Activated naive CD8-positive, alpha-beta T cell treated with anti-CD3 and anti-CD28 coated beads, Interleukin-2, amount 10 ng/mL, durations not matched to agents 7 days and 5 days (primary cell): ENCODE data around the gene FAM110A. TPM values are rescaled to one million over a fixed set of nuclear protein-coding genes. Genes with fewer than 3 reads are reported as not detected.
"Not testable (repeated sequence)": the region's sequence is repeated elsewhere in the genome, so short reads cannot be mapped to it uniquely, and the experiment has no call there.

Experiments used
- ATAC-seq: fragments of 150-1000 bp; cut with Tn5 transposase; one replicate; pipeline ENCODE4 v1.10.0; 2021; ENCODE audit warnings: low read depth, moderate library complexity
- POLR2A ChIA-PET: fragments of 350-600 bp; sonication (Branson Sonifier 250); formaldehyde crosslinking; loops from one replicate; lab custom pipeline; 2021; ENCODE audit warnings: antibody characterized with exemption; lab: Charles Lee
- DNase-seq: peaks from one replicate; pipeline ENCODE4 v3.0.0; 2021
- H3K27ac Mint-ChIP-seq: one replicate; pipeline ENCODE4 v1.8.0; 2022; ENCODE audit warnings: mild to moderate bottlenecking, mixed read lengths
- H3K27me3 Mint-ChIP-seq: one replicate; pipeline ENCODE4 v1.8.0; 2022; ENCODE audit warnings: mild to moderate bottlenecking, moderate library complexity, mixed read lengths
- H3K36me3 Mint-ChIP-seq: one replicate; pipeline ENCODE4 v1.8.0; 2021; ENCODE audit warnings: mild to moderate bottlenecking, mixed read lengths
- H3K4me1 Mint-ChIP-seq: one replicate; pipeline ENCODE4 v1.8.0; 2021; ENCODE audit warnings: mixed read lengths
- H3K4me3 Mint-ChIP-seq: one replicate; pipeline ENCODE4 v1.8.0; 2022; ENCODE audit warnings: mild to moderate bottlenecking, moderate library complexity, mixed read lengths
- H3K9me3 Mint-ChIP-seq: one replicate; pipeline ENCODE4 v1.8.0; 2021; ENCODE audit warnings: mixed read lengths
- total RNA-seq, 2 experiments: library from RNA; stranded (reverse); gene quantifications; one replicate each; pipeline ENCODE4 v1.2.3, GENCODE V29; 2021

The FAM110A gene
- total RNA-seq, 2 experiments from 2014 or later: 44.5 to 50.6 TPM

DNA sequence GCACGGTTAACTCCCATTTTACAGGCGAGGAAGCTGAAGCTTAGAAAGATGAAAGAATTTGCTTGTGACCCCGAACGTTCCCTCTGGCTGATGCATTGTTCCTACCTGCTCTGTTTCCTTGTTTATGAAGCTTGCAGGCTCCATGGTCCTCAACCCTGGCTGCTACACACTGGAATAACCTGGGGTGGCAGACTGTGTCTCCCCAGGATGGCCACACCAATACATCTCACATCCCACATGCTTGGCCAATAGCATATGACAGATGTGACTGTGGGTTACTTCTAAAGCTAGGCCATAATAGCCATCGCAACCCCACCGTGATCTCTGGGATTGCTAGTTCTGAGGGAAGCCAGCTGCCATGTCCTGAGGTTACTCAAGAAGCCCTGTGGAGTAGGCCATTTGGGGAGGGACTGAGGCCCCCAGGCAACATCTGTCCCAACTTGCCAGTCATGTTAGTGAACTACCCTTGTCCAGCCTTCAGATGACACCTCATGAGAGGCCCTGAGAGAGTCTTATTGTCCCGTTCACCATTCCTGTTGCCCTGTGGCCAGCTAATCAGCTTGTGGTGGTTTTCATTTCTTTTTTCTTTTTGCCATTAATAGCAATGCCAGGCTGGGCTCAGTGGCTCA, 6.7 kb upstream of the FAM110A start:
- H3K36me3 Mint-ChIP-seq: peaks cover 2% of the 10 kb centered on the region
- H3K27ac Mint-ChIP-seq: no peak overlapping the region
- POLR2A ChIA-PET: interaction anchor here (0.7 to 1.4 kb wide), 2 partner anchors 14 to 27 kb away, joined by 3 read pairs; no protein-coding TSS in a partner anchor
- no peak for DNase-seq
- no peak for ATAC-seq
- no peak overlapping the region for H3K4me3 Mint-ChIP-seq
- peaks cover 8% of the 10 kb centered on the region for H3K4me1 Mint-ChIP-seq
- H3K27me3 Mint-ChIP-seq: no peaks in the 10 kb centered on the region
- H3K9me3 Mint-ChIP-seq: no peaks in the 10 kb centered on the region

DNA sequence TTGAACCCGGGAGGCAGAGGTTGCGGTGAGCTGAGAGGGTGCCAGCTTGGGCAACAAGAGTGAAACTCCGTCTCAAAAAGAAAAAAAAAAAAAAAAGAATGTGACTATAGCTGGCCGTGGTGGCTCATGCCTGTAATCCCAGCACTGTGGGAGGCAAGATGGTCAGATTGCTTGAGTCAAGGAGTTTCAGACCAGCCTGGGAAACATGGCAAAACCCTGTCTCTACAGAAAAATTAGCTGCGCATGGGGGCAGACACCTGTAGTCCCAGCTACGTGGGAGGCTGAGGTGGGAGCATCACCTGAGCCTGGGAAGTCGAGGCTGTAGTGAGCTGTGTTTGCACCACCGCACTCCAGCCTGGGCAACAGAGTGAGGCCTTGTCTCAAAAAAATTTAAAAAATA, 5.5 kb upstream of the FAM110A start:
- H3K27ac Mint-ChIP-seq, DNase-seq, H3K4me3 Mint-ChIP-seq, H3K27me3 Mint-ChIP-seq, ATAC-seq, H3K4me1 Mint-ChIP-seq, H3K36me3 Mint-ChIP-seq, H3K9me3 Mint-ChIP-seq: not testable (repeated sequence)
- POLR2A ChIA-PET: interaction anchor here (0.6 to 1.4 kb wide), 2 partner anchors 13 to 93 kb away, joined by 3 read pairs; no protein-coding TSS in a partner anchor

DNA sequence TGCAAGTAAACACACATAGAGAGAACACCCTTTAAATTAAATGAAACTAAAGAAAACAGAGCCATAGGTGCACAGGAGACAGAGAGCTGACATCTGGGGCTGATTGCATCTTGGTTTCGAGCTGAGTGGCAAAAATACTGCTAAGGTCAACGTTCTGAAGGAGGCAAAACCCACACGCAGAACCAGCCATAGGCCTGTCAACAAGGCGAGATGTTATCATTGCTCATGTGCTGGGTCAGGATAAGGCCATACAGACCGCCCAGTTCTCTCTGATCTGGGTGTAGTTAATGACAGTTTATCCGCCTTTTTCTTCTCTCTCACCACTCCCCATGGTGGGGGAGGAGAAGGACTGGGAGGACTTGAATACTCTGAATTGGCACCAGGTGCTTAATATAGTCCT, 4.5 kb upstream of the FAM110A start:
- POLR2A ChIA-PET: interaction anchor here (0.6 kb wide), 1 partner anchor 15 kb away, joined by 3 read pairs; no protein-coding TSS in a partner anchor
- no peak overlapping the region for H3K27ac Mint-ChIP-seq
- H3K4me1 Mint-ChIP-seq: peaks cover 12% of the 10 kb centered on the region
- H3K36me3 Mint-ChIP-seq: no peaks in the 10 kb centered on the region
- no peak for ATAC-seq
- DNase-seq: no peak
- H3K9me3 Mint-ChIP-seq: no peaks in the 10 kb centered on the region
- H3K4me3 Mint-ChIP-seq: no peak overlapping the region
- H3K27me3 Mint-ChIP-seq: no peaks in the 10 kb centered on the region

DNA sequence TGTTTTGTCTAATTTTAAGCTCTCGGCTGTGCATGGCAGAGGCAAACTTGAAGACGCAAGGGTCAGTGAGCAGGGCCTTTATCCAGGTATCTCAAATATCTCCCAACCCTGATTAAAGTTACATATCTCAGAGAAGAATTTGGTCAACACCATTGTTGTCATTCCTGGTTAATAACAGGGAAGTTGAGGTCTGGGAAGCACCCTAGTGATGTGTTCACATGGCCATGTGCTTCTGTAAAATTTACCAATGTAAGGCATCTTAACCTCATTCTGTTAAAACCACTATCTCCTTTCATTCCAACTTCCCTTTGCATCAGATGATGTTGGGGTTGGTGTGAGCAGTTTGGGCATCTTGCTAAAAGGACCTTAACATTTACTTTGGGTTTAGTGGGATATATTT, 4.0 kb upstream of the FAM110A start:
- no peaks in the 10 kb centered on the region for H3K27me3 Mint-ChIP-seq
- H3K9me3 Mint-ChIP-seq: no peaks in the 10 kb centered on the region
- POLR2A ChIA-PET: interaction anchor here (0.8 to 6.6 kb wide), 2 partner anchors 15 to 26 kb away, joined by 5 to 98 read pairs; no protein-coding TSS in a partner anchor
- H3K27ac Mint-ChIP-seq: no peak overlapping the region
- peaks cover 12% of the 10 kb centered on the region for H3K4me1 Mint-ChIP-seq
- DNase-seq (no peak), ATAC-seq (no peak)
- H3K36me3 Mint-ChIP-seq: no peaks in the 10 kb centered on the region
- H3K4me3 Mint-ChIP-seq: no peak overlapping the region

DNA sequence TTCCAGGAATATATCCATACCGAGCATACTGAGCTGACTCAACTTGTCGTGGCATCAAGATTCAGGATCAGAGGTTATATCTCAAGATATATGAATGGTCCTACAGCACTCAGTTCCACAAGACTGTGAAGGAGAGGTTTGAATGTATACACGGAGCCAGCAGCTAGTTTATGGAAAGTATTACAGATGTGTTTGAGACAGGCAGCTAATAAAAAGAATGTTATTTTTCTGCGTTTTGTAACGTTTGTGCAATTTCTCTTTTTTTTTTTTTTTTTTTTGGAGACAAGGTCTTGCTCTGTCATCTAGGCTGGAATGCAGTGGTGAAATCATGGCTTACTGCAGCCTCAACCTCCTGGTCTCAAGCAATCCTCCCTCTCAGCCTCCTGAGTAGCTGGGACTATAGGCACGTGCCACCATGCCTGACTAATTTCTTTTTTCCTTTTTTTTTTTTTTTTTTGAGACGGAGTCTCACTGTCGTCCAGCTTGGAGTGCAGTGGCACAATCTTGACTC, 3.4 kb upstream of the FAM110A start:
- Mint-ChIP-seq H3K27ac (no peak overlapping the region), H3K4me3 (no peak overlapping the region), H3K36me3 (no peaks in the 10 kb centered on the region), H3K4me1 (peaks cover 15% of the 10 kb centered on the region), H3K9me3 (no peaks in the 10 kb centered on the region), H3K27me3 (no peaks in the 10 kb centered on the region)
- DNase-seq (no peak), ATAC-seq (no peak)
- POLR2A ChIA-PET: interaction anchor here (0.7 to 6.6 kb wide), 3 partner anchors 15 to 78 kb away, joined by 3 to 98 read pairs (median 5); no protein-coding TSS in a partner anchor

DNA sequence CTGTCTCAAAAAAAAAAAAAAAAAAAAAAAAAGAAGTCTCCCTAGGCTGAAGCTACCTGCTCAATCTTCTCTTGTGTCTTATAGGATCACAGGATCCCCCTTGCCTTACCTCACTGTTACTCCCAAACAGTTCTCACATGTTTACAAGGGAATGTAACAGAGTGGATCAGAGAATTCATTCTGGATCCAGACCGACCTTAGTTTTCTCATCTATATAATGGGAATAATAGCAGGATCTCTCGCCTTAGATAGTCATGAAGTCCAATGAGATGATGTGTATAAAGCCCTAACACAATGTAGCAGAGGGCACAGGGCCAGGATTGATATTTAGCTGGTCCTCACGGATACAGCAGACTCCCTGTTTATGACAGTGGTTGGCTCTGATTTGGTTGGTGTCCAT, 2.3 kb upstream of the FAM110A start:
- no peak for DNase-seq
- Mint-ChIP-seq H3K27me3 (no peaks in the 10 kb centered on the region), H3K4me3 (no peak overlapping the region), H3K9me3 (no peaks in the 10 kb centered on the region), H3K27ac (no peak overlapping the region), H3K4me1 (peaks cover 16% of the 10 kb centered on the region), H3K36me3 (peaks cover under 1% of the 10 kb centered on the region)
- ATAC-seq: no peak
- POLR2A ChIA-PET: interaction anchor here (6.6 kb wide), 1 partner anchor 13 kb away, joined by 98 read pairs; no protein-coding TSS in a partner anchor

DNA sequence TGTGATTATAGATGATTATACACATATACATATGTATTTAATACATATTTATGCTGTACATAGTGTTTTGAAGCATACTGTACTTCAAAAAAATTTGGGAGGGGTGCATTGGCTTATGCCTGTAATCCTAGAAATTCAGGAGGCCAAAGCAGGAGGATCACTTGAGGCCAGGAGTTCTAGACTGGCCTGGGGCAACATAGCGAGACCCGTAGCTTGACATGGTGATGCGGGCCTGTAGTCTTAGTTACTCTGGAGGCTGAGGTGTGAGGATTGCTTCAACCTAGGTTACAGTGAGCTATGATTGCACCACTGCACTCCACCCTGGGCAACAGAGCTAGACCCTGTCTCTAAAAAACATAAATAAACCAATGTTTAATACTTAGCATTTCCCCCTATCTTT, 1.6 kb upstream of the FAM110A start:
- no peaks in the 10 kb centered on the region for H3K27me3 Mint-ChIP-seq
- DNase-seq (no peak), ATAC-seq (no peak)
- H3K4me1 Mint-ChIP-seq: peaks cover 22% of the 10 kb centered on the region
- no peak overlapping the region for H3K4me3 Mint-ChIP-seq
- POLR2A ChIA-PET: interaction anchor here (6.6 kb wide), 1 partner anchor 13 kb away, joined by 98 read pairs; no protein-coding TSS in a partner anchor
- H3K27ac Mint-ChIP-seq: no peak overlapping the region
- H3K9me3 Mint-ChIP-seq: no peaks in the 10 kb centered on the region
- peaks cover 4% of the 10 kb centered on the region for H3K36me3 Mint-ChIP-seq

DNA sequence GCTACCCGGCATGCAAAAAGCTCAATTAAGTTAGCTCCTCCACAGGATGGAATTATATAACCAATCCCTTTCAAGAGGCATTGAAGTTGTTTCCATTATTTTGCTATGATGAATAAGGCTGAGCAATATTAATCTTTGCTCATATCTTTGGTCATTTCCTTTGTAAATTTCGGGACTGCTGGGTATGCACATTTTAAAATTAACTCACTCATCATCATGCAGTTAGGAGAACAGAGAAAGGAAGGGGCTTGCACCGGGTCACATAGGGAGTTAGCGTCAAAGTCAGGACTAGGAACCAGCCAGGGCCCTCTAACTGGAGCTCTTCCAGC, 430 bp upstream of the FAM110A start:
- no peaks in the 10 kb centered on the region for H3K27me3 Mint-ChIP-seq
- no peak for DNase-seq
- ATAC-seq: no peak
- peaks cover 26% of the 10 kb centered on the region for H3K4me1 Mint-ChIP-seq
- H3K4me3 Mint-ChIP-seq: peak overlapping the region; percentile 84
- H3K9me3 Mint-ChIP-seq: no peaks in the 10 kb centered on the region
- H3K27ac Mint-ChIP-seq: peak overlapping the region; percentile 77
- POLR2A ChIA-PET: interaction anchor here (0.7 to 6.6 kb wide), 8 partner anchors 9 to 1270 kb away, joined by 3 to 98 read pairs (median 4); no protein-coding TSS in a partner anchor
- peaks cover 8% of the 10 kb centered on the region for H3K36me3 Mint-ChIP-seq

DNA sequence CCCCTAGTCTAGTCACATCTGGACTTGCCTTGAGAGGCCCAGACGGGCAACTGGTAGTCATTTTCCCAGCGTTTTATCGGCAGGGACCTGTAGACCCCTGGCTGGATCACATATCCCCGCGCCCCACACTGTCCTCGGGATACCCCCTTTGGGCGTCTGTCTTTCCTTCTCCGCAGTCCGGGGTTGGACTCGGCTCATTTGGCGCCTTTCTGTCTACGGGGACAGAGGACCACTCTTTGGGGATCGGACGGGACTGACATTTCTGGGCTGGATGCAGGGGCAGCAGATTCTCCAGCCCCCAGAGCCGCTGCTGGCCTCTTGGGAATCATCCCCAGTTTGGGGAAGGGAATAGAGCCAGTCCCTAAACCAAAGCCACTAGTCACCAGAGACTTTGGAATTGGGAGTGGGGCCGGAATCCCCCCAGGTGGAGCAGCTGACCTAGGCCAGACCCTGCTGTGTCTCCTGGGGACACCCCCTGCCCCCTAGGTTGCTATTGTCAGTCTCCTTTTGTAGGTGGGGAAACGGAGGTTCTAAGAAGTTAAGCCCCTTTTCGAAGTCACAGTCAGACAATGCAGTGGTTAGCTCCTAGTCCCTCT, 734 bp downstream of the FAM110A start:
- DNase-seq: no peak
- peaks cover 30% of the 10 kb centered on the region for H3K4me1 Mint-ChIP-seq
- POLR2A ChIA-PET: interaction anchor here (1.1 to 6.6 kb wide), 7 partner anchors 10 to 1268 kb away, joined by 3 to 98 read pairs (median 5); no protein-coding TSS in a partner anchor
- H3K27ac Mint-ChIP-seq: peak overlapping the region; percentile 77
- H3K27me3 Mint-ChIP-seq: no peaks in the 10 kb centered on the region
- peaks cover 14% of the 10 kb centered on the region for H3K36me3 Mint-ChIP-seq
- H3K9me3 Mint-ChIP-seq: no peaks in the 10 kb centered on the region
- H3K4me3 Mint-ChIP-seq: peak overlapping the region; percentile 84
- ATAC-seq: no peak

DNA sequence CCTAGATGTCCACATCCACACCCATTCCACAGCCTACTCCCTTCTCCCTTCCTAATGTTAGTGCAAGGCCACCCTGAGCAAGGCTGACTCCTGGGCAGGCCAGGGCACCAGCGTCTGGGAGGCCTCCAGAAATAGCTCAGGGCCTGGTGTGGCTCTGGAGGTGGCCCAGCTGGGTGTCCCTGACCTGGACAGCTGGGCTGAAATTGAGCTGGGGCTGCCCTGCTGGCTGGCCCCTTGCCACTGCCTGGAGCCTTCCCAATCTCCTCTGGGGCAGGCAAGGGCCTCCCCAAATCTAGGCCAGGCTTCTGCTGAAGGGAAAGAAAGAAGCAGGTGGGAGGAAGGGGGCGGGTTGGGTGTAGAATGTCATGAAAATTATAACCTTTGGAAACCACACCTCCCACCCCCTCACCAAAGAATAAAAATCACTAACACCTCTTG, 2.1 kb downstream of the FAM110A start:
- H3K27me3 Mint-ChIP-seq: no peaks in the 10 kb centered on the region
- H3K4me1 Mint-ChIP-seq: peaks cover 33% of the 10 kb centered on the region
- peaks cover 19% of the 10 kb centered on the region for H3K36me3 Mint-ChIP-seq
- H3K9me3 Mint-ChIP-seq: no peaks in the 10 kb centered on the region
- ATAC-seq (no peak), DNase-seq (no peak)
- H3K27ac Mint-ChIP-seq: peak overlapping the region; percentile 31
- peak overlapping the region; percentile 75 for H3K4me3 Mint-ChIP-seq
- POLR2A ChIA-PET: interaction anchor here (6.6 kb wide), 1 partner anchor 9 kb away, joined by 98 read pairs; no protein-coding TSS in a partner anchor

DNA sequence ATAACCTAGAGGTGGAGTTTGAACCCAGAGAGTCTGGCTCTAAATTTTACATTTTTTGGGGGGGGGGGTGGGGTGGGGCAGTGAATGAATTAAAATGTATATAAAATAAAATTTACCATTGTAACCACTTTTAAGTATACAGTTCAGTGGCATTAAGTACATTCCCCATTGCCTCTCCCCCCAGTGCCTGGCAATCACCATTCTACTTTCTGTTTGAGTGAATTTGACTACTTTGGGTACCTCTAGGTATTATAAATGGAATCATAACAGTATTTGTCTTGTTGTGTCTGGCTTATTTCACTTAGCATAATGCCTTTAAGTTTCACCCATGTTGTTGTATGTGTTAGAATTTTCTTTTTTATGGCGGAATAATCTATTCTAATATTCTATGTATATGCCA, 2.7 kb downstream of the FAM110A start:
- H3K27ac Mint-ChIP-seq: no peak overlapping the region
- POLR2A ChIA-PET: interaction anchor here (6.6 kb wide), 1 partner anchor 9 kb away, joined by 98 read pairs; no protein-coding TSS in a partner anchor

DNA sequence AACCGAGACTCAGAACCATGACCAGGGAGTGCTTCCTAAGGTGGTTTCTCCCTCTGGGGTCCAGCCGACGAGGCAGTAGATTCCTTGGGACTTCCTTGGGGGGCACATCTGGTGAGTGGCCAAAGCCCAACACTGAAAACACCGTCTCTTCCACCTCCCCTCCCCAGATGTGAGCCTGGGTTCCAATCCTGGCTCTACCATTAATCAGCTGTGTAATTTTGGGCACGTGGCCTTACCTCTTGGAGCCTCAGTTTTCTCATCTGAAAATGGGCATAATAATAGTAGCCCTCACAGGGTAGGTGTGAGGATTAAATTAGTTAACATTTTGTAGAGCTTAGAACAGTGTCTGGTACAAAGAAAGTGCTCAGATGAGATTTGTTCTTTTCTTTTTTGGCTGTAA, 5.5 kb downstream of the FAM110A start:
- no peak for ATAC-seq
- H3K27ac Mint-ChIP-seq: no peak overlapping the region
- no peaks in the 10 kb centered on the region for H3K9me3 Mint-ChIP-seq
- no peaks in the 10 kb centered on the region for H3K27me3 Mint-ChIP-seq
- POLR2A ChIA-PET: interaction anchor here (0.9 kb wide), 1 partner anchor 12 kb away, joined by 4 read pairs; no protein-coding TSS in a partner anchor
- no peak overlapping the region for H3K4me3 Mint-ChIP-seq
- DNase-seq: no peak
- H3K36me3 Mint-ChIP-seq: peaks cover 19% of the 10 kb centered on the region
- H3K4me1 Mint-ChIP-seq: peaks cover 41% of the 10 kb centered on the region

More for the DNA sequence above, 2.7 kb downstream of the FAM110A start:
- Mint-ChIP-seq H3K9me3 (no peaks in the 10 kb centered on the region), H3K36me3 (peaks cover 19% of the 10 kb centered on the region), H3K27me3 (no peaks in the 10 kb centered on the region), H3K4me1 (peaks cover 33% of the 10 kb centered on the region), H3K4me3 (peak overlapping the region; percentile 75)
- no peak for DNase-seq
- ATAC-seq: no peak

DNA sequence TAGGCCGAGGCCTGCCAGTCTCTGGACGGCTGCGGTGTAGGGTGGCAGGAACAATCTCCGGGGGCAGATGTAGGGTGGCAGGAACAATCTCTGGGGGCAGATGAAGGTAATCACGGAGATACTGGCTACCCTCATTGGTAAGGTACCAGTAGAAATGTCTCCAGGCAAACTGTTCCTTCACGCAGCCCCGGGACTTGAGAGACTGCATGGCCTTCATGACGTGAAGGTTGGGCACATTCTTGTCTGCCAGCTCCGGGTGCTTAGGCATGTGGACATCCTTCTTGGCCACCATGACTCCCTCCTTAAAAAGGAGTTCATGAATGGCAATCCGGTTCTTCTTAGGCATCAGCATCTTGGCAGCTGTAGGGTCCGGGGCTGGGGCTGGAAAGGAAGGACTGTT, 6.1 kb downstream of the FAM110A start:
- H3K27me3 Mint-ChIP-seq: no peaks in the 10 kb centered on the region
- H3K36me3 Mint-ChIP-seq: peaks cover 19% of the 10 kb centered on the region
- POLR2A ChIA-PET: no interaction called here
- ATAC-seq (no peak), DNase-seq (no peak)
- no peak overlapping the region for H3K27ac Mint-ChIP-seq
- peaks cover 43% of the 10 kb centered on the region for H3K4me1 Mint-ChIP-seq
- no peaks in the 10 kb centered on the region for H3K9me3 Mint-ChIP-seq
- H3K4me3 Mint-ChIP-seq: no peak overlapping the region
